GM12878 (cell line): ENCODE measurements around the gene ATG10. TPM values are rescaled to one million over a fixed set of nuclear protein-coding genes. Genes with fewer than 3 reads are reported as not detected.
"Not testable (repeated sequence)": the region's sequence is repeated elsewhere in the genome, so short reads cannot be mapped to it uniquely, and the experiment has no call there.

ENCODE experiments used
- ATAC-seq: fragments of 200-7000 bp; cut with Tn5 transposase; 3 replicates; pipeline ENCODE4 v1.9.1; 2020; ENCODE audit warnings: mild to moderate bottlenecking, moderate library complexity
- BruUV-seq: library from RNA; stranded (reverse); fragments of 400-500 nt; replicated peaks from 2 replicates; lab custom pipeline; 2021; lab: Mats Ljungman, UMichigan
- CTCF ChIA-PET: fragments of 300-600 bp; sonication (Branson Sonifier 250); formaldehyde crosslinking; extraction: SDS; loops from one replicate; lab custom pipeline; 2021; ENCODE audit warnings: inconsistent platforms; lab: Yijun Ruan, JAX
- POLR2A ChIA-PET: fragments of 350-600 bp; formaldehyde crosslinking; extraction: SDS; loops from one replicate; lab custom pipeline; 2021; ENCODE audit warnings: inconsistent platforms; lab: Charles Lee
- RAD21 ChIA-PET: fragments of 300-600 bp; sonication (Branson Sonifier 250); formaldehyde crosslinking; loops from one replicate; lab custom pipeline; 2023; ENCODE audit warnings: antibody characterized with exemption; ENCODE audit not compliant: unreplicated experiment; lab: Charles Lee
- SMC1A ChIA-PET: fragments of 300-600 bp; sonication (Branson Sonifier 250); formaldehyde crosslinking; loops from one replicate; lab custom pipeline; 2023; ENCODE audit not compliant: unreplicated experiment, uncharacterized antibody; lab: Charles Lee
- DNase-seq: peaks from one replicate; pipeline ENCODE4 v3.0.0-alpha.2; 2011; ENCODE audit warnings: low read depth, low spot score
- FAIRE-seq: peaks from 3 replicates; lab custom pipeline; 2011; peaks lifted over from hg19 to GRCh38; lab: Jason Lieb, UNC
- H2AFZ ChIP-seq: 2 replicates; pipeline ENCODE4 v1.6.0; 2011; ENCODE audit warnings: low read depth, low read length, control low read depth; ENCODE audit not compliant: control insufficient read depth
- H3K27ac ChIP-seq: 2 replicates; pipeline ENCODE4 v1.5.1; 2011; ENCODE audit warnings: control low read depth; ENCODE audit not compliant: control insufficient read depth, insufficient read depth
- H3K27me3 ChIP-seq, 2 experiments: replicated peaks in 1 of 2; 2 replicates each; pipeline versions ENCODE4 v1.6.0 to v1.6.1; 2011; ENCODE audit warnings: low read length in 1 of 2; ENCODE audit not compliant: control insufficient read depth in 2 of 2, insufficient read depth in 2 of 2
- H3K36me3 ChIP-seq, 2 experiments: 2 replicates each; pipeline ENCODE4 v1.5.1; 2011; ENCODE audit warnings: low read length in 1 of 2; ENCODE audit not compliant: control insufficient read depth in 2 of 2, insufficient read depth in 2 of 2
- H3K4me1 ChIP-seq: 2 replicates; pipeline ENCODE4 v1.6.1; 2011; ENCODE audit warnings: mild to moderate bottlenecking, low read length, moderate library complexity, mixed read lengths; ENCODE audit not compliant: control insufficient read depth, insufficient read depth
- H3K4me2 ChIP-seq: 2 replicates; pipeline ENCODE4 v1.6.0; 2011; ENCODE audit warnings: control low read depth; ENCODE audit not compliant: control insufficient read depth, insufficient read depth
- H3K4me3 ChIP-seq: fragments of 200-600 bp; sonication (generic); 2 replicates; pipeline ENCODE4 v1.5.1; 2016
- H3K79me2 ChIP-seq: 2 replicates; pipeline ENCODE4 v1.6.0; 2011; ENCODE audit warnings: low read length; ENCODE audit not compliant: control insufficient read depth, insufficient read depth
- H3K9ac ChIP-seq: 2 replicates; pipeline ENCODE4 v1.8.0; 2011; ENCODE audit warnings: low read length, control low read depth, mixed read lengths; ENCODE audit not compliant: control insufficient read depth, insufficient read depth
- H3K9me3 ChIP-seq: replicated peaks from 3 replicates; pipeline ENCODE4 v1.5.1; 2011; ENCODE audit warnings: mild to moderate bottlenecking, low read length; ENCODE audit not compliant: control insufficient read depth, insufficient read depth
- H4K20me1 ChIP-seq: 2 replicates; pipeline ENCODE4 v1.6.0; 2011; ENCODE audit not compliant: control insufficient read depth, insufficient read depth
- WGBS: methylation state at CpG from one replicate; pipeline ENCODE4 v1.1.6; 2016; ENCODE audit warnings: low lambda C conversion rate; ENCODE audit not compliant: insufficient replicate concordance, insufficient coverage; ENCODE audit errors: missing lambda C conversion rate; 5-methylcytosine and 5-hydroxymethylcytosine counted together
- in situ Hi-C: fragments of 300-500 bp; cut with MboI; formaldehyde crosslinking; loops from 9 replicates; pipeline ENCODE4 v1.14.3; 2018; ENCODE audit warnings: mixed read lengths
- intact Hi-C: fragments of 100-400 bp; cut with micrococcal nuclease; formaldehyde crosslinking; loops from one replicate; pipeline ENCODE4 v1.14.2; 2022; ENCODE audit not compliant: unreplicated experiment
- polyA plus RNA-seq, 11 experiments: library from polyadenylated mRNA; depleted of rRNA in 4 of 11; unstranded in 6 of 11; stranded (reverse) in 5 of 11; fragments of >200 nt; fragmentation: Nextera tagmentation in 4 of 11; fragmentation: Illumina TruSeq in 1 of 11; extraction: Ambion mirVana in 4 of 11; extraction: Trizol in 1 of 11; gene quantifications; 1 replicate in 1 of 11; 2 replicates in 10 of 11; pipeline versions ENCODE4 v1.2.1 to v1.2.3, GENCODE V29; 2011 to 2016; ENCODE audit warnings: inconsistent platforms in 2 of 11, missing spikeins in 2 of 11, low read depth in 1 of 11
- total RNA-seq, 4 experiments: library from RNA; depleted of rRNA in 3 of 4; stranded (reverse); fragments of >200 nt in 3 of 4; fragmentation: Illumina TruSeq in 1 of 4; extraction: Trizol in 1 of 4; gene quantifications; 2 replicates each; pipeline versions ENCODE4 v1.2.1 to v1.2.3, GENCODE V29; 2013 to 2021

Gene ATG10
- total and polyA plus RNA-seq, 10 of the 15 experiments (the other 5 are each of a cell fraction or from before 2014, with no cell fraction given): 3.8 to 14.4 (median 6.5) TPM

GRCh38 chr5:81983148-81983547 lies 11.3 kb downstream of the ATG10 start:
- H3K4me3 ChIP-seq, H3K79me2 ChIP-seq, SMC1A ChIA-PET, H4K20me1 ChIP-seq, POLR2A ChIA-PET, H3K36me3 ChIP-seq, in situ Hi-C loops, FAIRE-seq, H3K4me2 ChIP-seq, intact Hi-C loops, H3K27me3 ChIP-seq, BruUV-seq, DNase-seq, H3K27ac ChIP-seq, CTCF ChIA-PET, RAD21 ChIA-PET, H3K9me3 ChIP-seq, H2AFZ ChIP-seq, H3K4me1 ChIP-seq, H3K9ac ChIP-seq, ATAC-seq: not testable (repeated sequence)
- 94% methylated on average over 6 of the region's 27 CpGs for WGBS

- H3K4me3 ChIP-seq, ATAC-seq, H2AFZ ChIP-seq, H3K4me1 ChIP-seq, H3K27ac ChIP-seq, H4K20me1 ChIP-seq, CTCF ChIA-PET, intact Hi-C loops, RAD21 ChIA-PET, DNase-seq, H3K27me3 ChIP-seq, H3K79me2 ChIP-seq, BruUV-seq, POLR2A ChIA-PET, SMC1A ChIA-PET, H3K4me2 ChIP-seq, H3K9me3 ChIP-seq, H3K36me3 ChIP-seq, FAIRE-seq, H3K9ac ChIP-seq, in situ Hi-C loops: not testable (repeated sequence)
- WGBS: 96% methylated on average over 19 of the region's 30 CpGs
Observed at GRCh38 chr5:81983563-81983962, 11.7 kb downstream of the ATG10 start.
